NCI-H748 treated with DMSO at 0.1 percent for 48 hours (cell line): ENCODE measurements around the gene WBP11.
A peak's percentile ranks its signal among the peaks of the same experiment; 100 is the strongest.

Experiments used
- DNase-seq: peaks from one replicate; lab custom pipeline; 2025; lab: John Stamatoyannopoulos, UW

Gene WBP11

DNA sequence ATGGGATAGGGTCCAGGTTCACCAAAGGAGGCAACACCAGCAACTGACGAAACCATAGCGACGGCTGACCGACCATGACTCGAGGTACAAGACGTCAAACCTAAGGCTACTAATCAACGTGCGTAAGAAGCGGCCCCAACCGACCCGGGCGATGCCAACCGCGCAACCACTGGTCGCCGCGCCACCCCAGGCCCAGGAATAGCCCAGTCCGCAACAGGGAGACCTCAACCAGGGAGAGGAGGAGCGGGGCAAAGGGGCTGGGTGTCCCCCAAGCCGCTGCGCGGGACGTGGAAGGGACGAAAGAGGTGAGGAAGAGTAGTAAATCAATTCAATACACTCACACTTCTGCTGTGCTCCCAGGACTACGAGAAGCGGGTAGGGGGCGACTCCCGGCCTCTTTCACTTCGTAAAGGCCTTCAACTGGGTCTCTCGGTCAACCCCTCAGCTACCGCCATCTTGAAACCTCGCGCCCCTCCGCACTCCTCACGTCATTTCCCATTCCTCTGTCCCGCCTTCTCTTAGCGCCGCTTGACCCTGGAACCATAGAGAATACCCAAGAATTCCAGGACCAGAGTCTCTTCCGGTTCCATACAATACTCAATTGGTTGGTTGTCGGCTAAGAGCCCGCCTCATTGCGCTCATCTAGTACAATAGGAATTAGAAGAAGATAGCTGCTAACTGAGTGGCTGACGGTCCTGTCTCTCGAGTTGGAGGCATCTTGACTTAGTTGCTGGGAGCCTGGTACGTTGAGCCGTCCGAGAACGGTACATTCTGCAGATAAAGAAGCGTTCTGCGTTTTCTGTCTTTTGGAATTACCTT is at the start of gene WBP11, which contains the start of gene C12orf60:
Gene WBP11 (minus strand): TSS at position 468 of the 819 bp plus-strand sequence. CDS start 2,095 bp downstream, outside the sequence.
Gene C12orf60 (plus strand): TSS at position 660 of the 819 bp plus-strand sequence. CDS start 19,266 bp downstream, outside the sequence.
- peak; percentile 91 for DNase-seq

DNA sequence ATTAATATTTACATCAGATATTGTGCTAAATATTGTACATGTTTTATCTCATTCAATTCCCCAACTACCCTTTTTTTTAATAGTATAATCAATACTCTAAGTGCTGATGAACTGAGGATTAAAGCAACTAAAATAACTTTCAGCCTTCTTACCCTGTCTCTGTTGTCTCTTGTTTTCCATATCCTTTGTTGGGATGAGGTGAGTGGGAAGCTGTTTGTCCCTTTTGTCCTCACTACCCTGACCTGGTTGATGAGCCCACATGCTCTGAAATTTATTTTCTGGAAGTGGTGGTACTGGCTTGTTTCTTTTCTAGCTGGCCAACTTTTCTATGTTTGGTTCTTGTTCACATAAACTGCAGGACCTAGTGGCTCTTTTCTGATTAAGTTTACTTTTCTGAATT is 49.6 kb upstream of the WBP11 start:
- no peak for DNase-seq

DNA sequence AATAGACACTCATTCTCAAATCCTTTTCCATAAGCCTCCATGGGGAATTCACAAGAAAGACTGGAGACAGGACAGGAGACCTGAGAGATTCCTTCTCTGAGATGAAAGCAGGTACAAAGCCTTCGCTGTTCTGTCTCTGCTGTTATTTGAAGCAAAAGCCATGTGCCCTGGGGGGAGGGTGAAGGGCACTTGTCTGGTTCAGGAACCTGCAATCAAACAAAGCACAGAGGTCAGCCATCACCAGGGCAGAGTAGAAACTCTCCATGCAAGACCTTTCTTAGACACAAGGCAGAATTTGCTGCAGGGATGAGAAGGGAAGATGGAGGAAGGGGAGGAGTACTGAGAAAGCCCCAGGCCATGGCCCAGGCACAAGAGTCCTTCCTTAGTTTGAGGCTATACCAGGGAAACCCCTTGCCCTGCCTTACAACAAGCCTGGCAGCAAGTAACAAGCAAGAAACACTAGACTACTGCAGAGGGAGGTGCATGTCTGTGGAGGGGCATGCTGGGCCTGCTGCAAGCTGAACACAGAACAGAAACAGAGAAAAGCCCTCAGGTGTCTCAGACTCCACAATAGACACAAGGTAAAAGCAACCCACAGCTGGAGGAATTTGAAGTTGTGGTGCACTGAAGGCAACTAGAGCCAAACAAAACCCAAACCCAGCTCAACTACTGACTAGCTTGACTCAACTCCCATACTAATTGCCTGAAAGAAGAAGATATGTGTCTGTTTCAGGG is 47.8 kb upstream of the WBP11 start:
- no peak for DNase-seq

DNA sequence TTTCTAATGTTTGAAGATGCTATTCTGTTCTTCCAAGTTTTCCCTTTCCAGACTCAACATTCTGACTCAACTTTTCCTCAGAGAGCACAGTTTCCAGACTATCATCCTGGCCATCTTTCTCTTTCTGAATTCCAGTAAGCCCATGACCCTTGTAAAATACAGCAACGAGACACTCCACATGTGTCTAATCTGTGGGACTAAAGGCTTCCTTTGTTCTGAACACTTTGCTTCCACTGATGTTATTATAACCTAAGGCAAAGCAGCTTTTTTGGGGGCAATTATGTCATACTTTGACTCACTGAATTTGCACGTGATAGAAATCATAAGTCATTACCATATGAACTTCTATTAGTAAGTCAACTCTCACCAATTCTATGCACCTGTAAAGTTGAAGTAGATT is 46.4 kb upstream of the WBP11 start:
- no peak for DNase-seq

DNA sequence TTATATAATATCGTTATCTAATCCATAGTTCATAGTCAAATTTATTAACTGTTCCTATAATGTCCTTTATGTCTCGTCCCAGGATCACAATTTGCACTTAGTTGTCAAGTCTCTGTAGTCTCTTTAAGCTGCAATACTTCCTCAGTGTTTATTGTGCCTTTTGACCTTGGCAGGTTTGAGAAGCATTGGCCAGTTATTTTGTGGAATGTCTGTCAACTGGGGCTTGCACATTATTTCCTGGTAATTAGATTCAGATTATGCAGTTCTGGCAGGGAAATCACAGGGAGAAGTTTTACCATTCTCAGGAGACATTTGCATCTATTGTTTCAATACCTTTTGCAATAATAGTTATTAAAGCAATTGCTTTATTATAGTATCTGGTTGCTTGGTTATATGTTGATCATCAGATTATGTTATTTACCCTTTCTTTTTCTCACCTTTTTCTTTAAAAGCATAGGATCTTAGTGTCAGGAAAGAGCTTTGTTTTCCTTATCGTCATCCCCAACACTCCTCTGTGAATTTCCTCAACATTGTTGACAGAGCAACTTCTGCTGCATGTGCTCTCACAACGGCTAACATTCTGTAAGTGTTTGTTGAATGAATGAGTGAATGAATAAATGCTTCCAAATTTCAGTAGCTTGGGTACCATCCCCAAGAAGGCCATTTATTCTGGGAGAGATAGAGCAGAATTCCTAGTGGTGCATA is 43.8 kb upstream of the WBP11 start:
- no peak for DNase-seq

DNA sequence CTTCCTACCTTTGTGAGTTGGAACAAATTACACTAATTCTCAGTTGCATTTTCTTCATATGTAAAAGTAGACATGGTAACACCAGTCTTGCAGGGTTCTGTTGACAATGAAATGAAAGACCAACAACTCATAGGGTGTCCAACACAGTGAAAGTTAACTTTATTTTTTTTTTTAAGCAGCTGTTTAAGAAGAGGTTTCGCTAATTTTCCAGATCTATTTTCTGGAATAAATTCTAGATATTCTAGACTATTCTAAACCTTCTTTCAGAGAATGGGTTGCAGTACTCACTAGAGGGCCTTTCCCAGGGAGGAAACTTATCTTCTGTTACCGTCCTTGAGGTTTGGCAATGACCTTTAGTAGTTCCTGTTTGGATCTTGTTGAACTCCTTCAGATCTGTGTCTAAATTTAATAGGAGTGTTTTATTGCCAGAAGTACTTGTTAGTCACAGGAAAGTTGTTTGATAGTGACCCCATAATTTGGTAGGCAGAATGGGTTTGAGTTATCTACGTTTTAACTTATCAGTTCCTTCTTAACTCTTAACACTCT is 42.8 kb upstream of the WBP11 start:
- DNase-seq, result no peak

DNA sequence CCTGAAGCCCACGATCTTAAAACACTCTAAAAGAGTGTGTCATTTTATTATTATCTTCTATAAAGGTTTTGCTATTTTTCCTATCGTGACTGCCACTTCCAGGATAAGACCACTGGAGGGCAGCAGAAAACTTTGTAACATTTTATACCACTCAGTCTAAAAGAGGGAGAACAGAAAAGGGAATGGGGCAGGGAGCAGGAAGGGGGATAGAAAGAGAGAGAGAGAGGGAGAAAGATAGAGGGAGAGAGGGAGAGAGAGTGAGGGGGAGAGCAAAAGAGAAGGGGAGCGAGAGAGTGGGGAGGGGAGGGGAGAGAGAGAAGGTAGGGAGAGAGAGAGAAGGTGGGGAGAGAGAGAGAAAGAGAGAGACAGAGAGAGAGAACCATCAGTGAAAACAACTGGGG is 42.1 kb upstream of the WBP11 start:
- peak; percentile 22 for DNase-seq

DNA sequence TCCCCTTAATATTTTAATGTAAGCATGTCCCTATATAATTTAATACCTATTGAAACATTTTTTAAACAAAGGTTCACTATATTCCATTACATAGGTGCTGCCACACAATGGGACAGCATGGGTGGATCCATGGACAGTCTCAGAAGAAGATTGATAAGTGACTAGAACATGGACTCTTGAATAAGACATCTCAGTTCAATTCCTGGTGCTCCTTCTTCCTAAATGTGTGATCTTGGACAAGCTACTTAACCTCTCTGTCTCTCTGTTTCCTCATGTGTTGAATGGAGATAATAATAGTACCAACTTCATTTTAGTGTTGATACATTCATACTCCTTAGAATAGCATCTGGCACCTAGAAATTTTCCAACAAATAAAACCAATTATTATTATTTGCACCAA is 41.1 kb upstream of the WBP11 start:
- no peak for DNase-seq

DNA sequence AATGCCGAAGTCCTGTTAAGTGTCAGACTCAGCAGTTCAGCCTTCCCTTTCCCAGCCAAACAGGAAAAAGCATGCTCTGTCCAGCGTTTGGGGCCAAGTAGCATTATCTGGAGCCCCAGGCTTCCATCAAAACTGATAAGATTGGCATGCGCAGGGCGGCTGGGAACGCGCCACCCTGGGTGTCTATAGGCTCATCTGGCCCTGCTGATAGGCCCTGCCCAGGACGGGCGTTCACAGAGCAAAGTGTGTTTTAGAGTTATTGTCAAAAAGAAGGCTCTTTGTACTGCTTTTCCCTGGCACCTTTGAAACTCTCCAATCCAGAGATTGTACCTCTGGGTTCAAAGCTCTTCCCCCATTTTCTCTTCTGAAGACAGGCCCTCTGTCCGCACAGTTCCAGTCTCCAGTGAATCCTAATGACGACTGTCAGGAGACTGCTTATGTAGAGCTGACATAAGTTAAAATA is 40.2 kb upstream of the WBP11 start, which contains the start of gene ART4:
Gene ART4 (minus strand): TSS at position 102 of the 463 bp plus-strand sequence. CDS start 413 bp downstream, outside the sequence.
- no peak for DNase-seq

DNA sequence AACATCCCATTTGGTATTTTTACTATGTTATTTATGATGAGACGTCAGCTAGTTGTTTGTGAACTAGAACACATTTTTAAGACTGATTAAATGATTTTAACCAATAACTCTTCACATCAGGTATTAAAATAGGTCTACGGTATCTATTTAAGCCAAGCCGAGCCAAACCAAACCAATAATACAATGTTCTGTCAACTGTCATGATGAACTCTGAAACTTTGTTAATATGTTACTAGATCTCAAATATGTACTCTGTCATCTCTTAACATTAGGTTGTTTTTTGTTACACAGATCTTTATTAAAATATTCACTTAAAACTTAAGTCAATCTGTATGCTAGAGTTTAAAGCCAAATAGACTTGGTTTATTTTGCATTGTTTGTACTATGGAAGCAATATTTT is 39.0 kb upstream of the WBP11 start:
- DNase-seq, result no peak

DNA sequence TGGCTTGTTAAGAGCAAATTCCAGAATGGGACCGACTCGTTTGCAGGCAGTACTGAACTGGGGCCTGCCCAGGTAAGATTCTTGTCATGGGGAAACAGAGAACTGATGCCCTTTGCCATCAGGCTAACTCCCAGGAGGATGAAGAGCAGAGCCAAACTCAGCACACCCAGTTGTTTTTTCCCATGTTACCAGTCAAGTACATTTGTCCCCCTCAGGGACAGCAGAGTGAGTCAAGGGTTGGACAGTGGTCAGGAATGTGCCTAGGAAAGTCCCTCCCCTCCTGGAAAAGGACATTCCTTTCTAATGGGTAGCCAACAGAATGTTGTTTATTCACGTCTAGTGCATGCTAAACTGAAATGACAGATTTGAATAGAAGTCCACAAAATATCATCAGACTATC is 38.5 kb upstream of the WBP11 start:
- DNase-seq, result no peak

DNA sequence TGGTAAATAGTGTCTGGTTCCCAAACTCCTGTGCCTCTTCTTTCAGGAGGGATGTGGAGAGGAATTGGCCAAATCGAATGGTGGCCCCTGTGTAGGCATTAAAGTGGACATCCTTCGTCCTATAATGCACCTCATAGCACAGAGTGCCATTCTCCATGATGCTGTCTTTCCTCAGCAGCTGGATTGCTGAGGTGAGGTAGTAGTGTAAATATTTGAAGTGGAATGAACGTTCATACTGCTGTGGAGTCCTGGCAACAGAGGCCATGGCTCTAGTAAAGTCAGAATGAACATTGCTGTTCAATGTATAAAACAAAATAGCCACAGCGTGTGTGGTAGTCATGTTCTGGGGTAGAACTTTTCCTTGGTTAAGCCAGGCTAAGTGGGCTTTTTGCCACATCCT is 37.3 kb upstream of the WBP11 start:
- no peak for DNase-seq

DNA sequence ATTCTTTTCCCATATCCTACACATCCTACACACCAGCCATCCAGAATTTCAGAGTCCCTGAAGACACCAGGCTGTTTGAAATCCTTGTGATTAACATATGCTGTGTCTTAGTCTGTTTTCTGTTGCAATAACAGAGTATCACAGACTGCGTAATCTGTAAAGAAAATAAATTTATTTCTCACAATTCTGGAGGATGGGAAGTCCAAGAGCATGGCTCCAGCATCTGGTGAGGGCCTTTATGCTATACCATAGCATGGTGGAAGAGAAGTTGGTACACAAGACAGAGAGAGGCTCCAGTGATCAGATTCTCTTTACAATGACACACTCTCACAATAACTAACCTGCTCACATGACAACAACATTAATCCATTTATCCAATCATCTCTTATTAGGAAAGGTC is 36.0 kb upstream of the WBP11 start:
- no peak for DNase-seq

DNA sequence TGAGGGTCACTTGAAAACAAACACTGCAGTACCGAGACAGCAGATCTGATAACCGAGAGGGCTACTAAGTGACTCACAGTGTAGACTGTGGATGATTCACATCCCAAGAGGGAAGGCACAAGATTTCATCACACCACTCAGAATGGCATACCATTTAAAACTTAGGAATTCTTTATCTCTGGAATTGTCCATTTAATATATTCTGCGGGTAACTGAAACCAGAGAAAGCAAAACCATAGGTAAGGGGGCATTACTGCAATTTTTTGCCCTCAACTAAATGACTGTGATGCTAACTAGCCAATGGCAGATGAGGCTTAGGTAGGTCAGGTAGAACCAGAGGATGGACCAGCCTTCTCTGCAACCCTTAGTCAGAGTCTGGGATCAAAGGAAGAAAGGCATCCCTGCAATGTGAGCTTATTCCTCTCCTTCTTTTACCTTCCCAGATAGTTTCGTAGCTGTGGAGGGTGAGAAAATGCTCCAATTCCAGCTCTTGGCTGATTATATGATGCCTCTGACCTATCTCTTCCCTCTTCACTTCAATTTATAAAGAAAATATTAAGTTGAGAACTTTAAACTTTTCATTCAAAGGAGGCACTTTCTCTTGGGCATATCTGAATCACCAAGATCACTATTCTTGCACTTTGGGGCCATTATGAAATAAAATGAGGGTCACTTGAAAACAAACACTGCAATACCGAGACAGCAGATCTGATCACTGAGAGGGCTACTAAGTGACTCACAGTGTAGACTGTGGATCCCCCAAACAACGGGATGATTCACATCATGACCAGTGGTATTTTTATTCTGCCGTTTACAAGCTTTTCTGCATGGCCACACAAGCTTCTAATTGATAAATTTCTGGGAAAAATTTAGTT is 33.3 kb upstream of the WBP11 start:
- DNase-seq, result no peak

DNA sequence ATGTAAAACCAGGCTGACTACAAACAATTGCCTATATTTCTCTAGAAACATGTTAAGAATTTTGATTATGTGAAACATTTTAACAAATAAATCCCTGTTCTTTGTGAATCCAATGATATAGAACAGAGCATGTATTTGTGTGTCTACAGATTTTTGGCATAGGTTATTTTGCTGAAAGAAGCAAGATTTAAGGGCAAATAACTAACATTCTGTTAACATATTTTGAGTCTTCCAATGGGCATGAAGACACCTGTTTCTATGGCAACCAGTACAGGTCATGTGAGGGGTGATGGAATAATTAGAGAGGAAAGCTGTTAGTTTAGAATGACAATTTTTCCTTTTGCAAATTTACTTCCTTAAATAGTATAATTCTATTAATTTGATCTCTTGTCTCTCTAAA is 31.2 kb upstream of the WBP11 start:
- no peak for DNase-seq

DNA sequence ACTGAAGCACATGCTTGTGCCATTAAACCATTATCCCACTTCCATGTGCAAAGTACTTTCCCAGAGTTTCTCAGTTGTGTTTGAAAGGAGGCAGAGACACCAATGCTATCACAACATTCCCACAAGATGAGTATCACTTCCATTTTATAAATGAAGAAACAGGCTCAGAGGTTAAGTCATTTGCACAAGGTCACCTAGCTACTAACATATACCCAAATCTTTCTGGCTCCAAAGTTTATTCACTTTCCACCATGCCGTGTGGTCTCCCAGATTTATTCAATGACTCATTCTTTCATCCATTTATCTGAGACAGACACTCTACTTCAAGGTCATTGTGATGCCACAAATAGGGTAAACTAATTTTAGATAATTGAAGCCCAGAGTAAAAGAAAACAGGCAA is 30.7 kb upstream of the WBP11 start:
- DNase-seq, result no peak

DNA sequence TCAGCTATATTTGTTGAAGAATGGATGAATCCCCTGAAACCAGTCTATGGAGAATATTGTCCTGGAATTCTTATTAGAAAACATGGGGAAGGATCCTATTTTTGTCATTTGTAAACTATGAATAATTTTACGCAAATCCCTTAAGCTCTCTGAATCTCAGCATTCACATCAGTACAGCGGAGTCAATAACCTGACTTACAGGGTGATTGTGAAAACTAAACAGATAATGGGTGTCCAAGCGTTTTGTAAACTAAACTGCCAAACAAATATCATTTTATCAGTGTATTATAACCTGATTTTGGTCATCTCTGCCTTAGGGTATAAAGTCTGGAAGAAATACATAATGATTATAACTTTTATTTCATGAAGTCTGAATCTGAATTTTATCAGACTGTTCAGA is 30.1 kb upstream of the WBP11 start:
- DNase-seq, result no peak

DNA sequence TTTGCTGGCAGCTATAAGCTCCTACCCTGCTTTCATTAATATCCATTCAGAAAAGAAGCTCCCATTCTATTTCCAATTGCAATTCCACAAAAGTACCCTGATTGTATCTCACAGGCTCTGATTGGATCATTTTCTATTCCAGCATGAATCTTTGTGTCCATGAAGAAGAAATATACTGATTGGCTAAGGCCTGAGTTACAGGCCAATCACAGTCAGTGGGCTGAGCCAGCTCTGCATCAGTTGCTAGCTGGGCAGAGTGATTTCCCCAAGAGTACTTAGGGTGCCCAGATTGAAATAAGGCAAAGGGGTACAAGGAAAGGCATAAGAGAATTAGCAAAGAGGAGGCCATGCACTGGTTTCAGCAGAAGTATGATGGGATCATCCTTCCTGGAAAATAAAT is 25.6 kb upstream of the WBP11 start:
- no peak for DNase-seq

DNA sequence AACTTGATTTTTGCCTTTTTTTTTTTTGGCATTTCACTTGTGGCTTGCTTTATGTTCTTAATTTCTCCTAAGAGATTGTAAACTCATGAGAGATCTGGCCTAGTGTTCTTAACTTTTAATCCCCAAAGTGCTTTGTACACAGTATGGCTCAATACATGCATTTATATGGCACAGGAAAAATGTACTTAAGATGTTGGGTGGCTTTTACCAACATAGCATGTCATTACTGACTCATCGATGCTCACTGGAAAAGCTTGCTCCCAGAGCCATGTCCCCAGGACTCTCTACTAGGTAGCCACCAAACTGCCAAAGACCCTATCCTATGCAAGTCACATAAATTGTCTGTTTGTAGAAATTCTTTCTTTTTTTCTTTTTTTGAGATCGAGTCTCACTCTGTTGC is 23.8 kb upstream of the WBP11 start:
- no peak for DNase-seq

DNA sequence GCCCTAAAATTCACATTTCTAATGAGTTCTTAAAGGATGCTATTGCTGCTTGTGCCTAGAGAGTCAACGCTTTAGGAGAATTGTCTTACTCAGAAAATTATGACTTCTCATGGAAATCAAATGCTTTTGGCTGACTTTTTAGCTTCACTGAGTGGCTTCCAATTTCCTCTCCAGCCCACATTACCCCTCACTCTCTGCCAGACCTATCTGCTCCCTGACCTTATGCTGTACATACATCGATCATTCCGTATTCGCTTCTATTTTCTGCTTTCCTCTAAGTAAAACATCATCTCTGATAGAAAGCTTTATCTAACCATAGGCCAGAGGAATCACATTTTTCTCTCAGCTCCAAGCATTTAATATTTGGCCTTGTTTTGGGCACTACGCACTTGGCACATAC is 23.2 kb upstream of the WBP11 start:
- DNase-seq, result no peak

DNA sequence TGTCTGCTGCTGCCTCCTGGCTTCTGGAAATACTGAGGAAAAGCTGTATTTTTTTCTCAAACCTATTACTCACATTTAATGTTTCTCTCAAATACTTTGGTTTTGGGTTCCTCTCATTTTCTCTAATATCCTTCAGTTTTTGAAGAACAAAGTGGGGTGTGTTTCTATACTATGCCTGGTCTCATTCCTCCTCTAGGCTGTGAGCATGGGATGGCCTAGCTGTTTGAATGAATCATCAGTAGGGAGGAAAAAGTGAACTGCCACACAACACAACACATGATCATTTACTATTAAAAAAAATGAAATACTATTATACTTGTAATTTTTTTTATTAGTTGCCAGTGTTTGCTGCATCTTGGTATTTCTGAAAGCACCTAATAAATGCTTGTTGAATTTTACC is 22.0 kb upstream of the WBP11 start:
- no peak for DNase-seq
